SH-SY5Y (cell line): Measurements from ENCODE around the gene AAGAB.

Experiments
- GATA2 ChIP-seq: IDR thresholded peaks from 2 replicates; pipeline ENCODE4 v1.6.1; 2011; ENCODE audit warnings: mild to moderate bottlenecking, low read depth, low read length
- GATA3 ChIP-seq: IDR thresholded peaks from 2 replicates; pipeline ENCODE4 v1.6.1; 2011; ENCODE audit warnings: low read depth, mild to moderate bottlenecking, low read length, moderate library complexity

The AAGAB gene

DNA sequence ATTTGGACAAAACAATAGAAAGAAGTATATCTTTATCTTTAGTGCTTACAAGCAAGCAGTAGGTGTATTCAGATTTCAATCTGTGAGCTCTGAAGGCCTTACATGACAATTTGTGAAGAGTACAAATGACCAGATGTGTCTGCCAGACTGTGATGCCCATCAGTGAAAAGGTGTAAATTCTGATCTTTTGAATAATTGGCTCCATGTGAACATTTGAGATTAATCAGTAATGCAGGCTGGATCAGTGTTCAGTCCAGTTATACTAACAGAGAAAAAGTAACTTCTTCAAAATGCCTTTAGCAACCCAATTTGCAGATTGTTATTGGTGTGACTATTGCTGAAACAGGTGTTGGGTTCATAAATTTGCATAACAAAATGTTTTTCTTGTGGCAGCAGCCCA is 5.3 kb upstream of the AAGAB start:
- no peak for TF ChIP-seq GATA2
- TF ChIP-seq GATA3: no peak

DNA sequence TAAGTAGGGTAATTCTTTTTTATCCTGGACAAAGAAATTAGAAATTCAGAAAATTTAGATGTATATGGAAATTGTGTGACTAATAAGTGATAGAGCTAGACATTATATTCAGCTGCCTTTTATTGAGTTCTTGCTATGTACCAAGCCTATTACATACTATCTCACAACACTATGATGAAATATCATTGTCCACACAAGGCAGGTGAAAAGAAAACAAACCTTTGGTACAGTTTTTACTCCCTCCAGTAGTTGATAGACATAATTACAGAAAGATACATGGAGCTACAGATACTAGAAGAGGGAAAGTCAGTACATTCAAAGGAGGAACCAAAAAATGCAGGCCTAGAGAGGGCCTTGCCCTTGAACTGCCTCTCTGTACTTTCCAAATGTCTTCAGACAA is 4.9 kb upstream of the AAGAB start:
- TF ChIP-seq GATA2 (no peak), GATA3 (no peak)

DNA sequence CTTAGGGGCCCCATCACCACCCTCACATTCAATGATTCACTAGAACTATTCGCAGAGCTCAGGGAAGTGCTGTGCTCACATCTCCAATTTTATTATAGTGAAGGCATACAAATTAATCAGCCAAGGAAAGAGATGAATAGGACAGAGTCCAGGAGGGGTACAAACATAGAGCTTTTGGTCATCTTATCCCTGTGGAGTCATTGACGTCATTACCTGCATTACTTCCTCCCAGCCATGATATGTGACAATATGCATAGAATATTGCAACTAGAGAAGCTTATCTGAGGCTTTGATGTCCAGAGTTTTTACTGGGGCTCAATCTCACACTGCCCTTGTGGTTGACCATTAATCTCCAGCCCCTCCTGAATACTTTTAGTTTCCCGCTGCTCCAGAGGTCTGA is 1.6 kb upstream of the AAGAB start:
- TF ChIP-seq GATA2 (no peak), GATA3 (no peak)

DNA sequence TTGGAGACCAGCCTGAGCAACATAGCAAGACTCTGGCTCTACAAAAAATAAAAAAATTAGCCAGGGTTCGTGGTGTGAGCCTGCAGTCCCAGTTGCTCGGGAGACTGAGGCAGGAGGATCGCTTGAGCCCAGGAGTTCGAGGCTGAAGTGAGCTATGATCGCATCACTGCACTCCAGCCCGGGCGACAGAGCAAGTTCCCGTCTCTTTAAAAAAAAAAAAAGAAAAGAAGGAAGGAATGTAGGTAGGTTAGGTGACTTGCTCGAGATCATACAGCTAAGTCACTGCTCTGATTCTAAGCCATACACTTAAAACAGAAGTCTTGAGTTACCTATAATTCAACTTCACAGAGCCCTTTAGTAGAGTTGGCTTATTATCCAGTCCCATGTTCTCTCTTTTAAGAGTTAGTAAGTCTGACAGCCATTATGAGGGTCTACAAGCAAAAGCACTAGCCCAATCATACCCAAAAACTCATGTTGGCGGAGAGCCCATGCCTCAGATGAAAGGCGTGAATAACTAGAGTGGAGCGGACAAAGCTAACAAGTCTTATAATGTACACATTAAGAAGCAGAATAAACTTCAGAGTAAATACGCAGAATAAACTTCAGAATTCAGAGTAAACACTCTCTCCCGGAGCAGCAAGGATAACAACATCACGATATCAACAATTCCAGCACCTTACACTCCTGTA is 768 bp downstream of the AAGAB start:
- TF ChIP-seq GATA2 (no peak), GATA3 (no peak)

DNA sequence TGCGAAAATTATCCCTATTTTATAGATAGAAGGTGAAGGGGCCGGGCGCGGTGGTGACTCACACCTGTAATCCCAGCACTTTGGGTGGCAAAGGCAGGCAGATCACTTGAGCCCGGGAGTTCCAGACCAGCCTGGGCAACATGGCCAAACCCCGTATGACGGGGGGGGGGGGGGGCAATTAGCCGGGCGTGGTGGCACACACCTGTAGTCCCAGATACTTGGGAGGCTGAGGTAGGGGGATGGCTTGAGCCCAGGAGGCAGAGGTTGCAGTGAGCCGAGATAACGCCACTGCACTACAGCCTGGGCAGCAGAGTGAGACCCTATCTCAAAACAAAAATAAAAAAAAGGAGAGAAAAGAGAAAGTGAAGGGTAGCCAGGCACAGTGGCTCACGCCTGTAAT is 1.4 kb downstream of the AAGAB start:
- TF ChIP-seq GATA2: no peak

DNA sequence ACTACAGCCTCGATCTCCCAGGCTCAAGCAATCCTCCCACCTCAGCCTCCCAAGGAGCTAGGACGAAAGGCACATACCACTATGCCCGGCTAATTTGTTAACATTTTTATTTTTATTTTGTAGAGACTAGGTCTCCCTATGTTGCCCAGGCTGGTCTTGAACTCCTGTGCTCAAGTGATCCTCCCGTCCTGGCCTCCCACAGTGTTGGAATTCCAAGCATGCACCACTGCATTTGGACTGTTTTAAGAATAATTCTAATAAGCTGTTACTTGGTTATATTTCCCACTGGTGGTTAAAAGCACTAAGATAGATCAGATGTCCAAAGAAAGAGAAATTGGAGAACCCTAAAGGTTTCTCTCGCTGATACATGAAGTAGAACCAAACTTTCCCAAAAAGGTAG is 3.1 kb downstream of the AAGAB start:
- TF ChIP-seq GATA2: no peak
- no peak for TF ChIP-seq GATA3

DNA sequence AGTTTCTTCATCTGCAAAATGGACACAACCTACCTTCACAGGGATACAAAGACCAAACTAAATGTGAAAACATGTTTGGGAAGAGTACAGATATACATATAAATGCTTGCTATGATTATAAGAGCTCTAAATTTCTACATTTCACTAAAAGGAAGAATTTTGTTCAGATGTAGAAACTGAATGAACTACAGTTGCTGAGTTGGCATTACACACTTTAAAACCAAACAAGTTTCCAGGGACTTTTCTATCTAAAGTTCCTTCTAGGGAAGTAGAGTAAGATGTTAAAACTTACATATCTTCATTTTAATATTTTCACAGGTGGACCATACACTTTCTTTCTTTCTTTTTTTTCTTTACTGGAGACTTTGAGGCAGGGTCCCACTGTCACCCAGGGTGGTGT is 4.6 kb downstream of the AAGAB start:
- no peak for TF ChIP-seq GATA2
- no peak for TF ChIP-seq GATA3

DNA sequence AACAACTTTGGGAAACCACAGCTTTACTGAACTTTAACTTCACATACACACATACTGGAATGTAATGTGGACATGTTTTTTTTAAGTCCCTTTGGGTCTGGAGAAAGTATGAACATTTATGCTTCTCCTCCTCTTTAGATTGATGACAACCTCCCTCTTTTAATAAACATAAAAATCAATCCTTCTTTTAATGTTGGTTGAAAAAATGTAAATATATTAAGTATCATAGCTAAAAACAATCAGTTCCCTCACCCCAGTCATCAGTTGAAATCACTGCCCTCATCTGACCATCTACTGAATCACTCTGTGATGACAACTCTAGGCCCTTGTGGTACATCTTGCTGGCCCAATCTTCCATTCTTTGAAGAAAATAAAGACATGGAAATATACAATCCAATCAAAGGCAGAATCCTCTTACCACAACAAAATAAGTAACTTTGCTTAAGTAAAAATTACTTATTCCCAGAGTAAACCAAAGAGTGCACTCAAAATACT is 6.4 kb downstream of the AAGAB start:
- no peak for TF ChIP-seq GATA3
- TF ChIP-seq GATA2: no peak

DNA sequence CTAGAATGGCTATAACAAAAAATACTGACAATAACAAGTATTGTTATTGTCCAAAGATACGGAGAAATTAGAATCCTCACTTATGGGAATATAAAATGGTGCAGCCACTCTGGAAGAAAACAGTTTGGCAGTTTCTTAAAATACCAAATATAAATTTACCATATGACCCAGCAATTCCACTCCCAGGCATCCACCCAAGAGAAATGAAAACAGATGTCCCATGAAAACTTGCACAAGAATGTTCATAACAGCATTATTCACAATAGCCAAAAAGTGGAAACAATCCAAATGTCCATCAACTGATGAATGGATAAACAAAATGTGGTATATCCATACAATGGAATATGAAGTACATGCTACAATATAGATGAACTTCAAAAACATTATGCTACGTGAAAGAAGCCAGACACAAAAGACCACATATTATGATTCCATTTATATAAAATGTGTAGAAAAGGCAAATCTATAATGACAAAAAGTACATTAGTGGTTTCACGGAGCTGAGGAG is 9.4 kb downstream of the AAGAB start:
- TF ChIP-seq GATA2 (no peak), GATA3 (no peak)

DNA sequence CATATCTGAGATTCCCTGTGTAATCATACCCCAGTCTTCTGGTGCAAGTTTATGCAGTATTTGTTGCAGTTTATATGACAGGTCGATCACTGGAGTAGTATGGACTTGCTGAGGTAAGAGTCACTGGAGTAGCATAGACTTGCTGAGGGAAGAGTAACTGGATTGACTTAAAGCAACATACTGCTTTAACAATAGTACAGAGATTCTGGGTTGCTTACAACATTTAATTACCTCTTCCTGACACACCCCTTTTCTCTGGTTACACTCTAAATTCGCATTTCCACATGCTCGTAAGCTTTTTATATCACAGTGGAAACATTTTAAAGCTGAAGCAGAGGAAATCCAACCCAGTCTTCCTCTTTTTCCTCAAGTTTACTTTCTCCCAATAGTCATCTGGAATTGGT is 11.8 kb downstream of the AAGAB start:
- TF ChIP-seq GATA3 (no peak), GATA2 (no peak)

DNA sequence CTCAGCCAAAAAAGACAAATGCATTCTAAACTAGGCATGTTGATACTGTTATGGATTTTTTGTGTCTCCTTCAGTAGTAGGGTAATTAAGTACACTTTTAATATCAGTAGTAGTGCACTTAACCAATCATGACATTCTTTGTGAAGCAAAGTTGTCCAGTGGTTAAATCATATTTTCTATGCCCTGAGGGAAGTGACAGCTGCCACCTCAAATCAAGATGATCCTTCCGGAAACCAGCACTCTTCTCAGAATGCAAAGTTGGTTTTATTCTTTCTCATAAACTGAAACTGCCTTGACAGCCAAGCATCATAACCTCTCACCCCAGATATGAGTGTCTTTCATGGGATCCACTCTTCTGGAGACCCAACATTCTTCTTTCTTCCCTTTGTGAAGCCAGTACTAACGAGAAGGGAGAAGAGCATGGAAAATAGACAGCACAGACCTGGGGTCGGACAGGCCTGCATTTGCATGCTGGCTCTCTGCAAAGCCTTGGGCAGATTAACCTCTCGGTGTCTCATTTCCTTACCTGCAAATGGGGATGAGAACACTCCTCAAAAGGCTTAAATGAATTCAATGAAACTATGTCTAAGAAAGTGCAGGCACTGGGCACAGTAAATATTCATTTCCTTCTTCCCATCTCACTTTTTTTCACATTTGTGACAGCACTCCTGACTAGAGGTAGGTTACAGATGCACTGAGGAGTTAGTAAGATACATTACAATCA is 13.2 kb downstream of the AAGAB start:
- TF ChIP-seq GATA3 (no peak), GATA2 (no peak)

DNA sequence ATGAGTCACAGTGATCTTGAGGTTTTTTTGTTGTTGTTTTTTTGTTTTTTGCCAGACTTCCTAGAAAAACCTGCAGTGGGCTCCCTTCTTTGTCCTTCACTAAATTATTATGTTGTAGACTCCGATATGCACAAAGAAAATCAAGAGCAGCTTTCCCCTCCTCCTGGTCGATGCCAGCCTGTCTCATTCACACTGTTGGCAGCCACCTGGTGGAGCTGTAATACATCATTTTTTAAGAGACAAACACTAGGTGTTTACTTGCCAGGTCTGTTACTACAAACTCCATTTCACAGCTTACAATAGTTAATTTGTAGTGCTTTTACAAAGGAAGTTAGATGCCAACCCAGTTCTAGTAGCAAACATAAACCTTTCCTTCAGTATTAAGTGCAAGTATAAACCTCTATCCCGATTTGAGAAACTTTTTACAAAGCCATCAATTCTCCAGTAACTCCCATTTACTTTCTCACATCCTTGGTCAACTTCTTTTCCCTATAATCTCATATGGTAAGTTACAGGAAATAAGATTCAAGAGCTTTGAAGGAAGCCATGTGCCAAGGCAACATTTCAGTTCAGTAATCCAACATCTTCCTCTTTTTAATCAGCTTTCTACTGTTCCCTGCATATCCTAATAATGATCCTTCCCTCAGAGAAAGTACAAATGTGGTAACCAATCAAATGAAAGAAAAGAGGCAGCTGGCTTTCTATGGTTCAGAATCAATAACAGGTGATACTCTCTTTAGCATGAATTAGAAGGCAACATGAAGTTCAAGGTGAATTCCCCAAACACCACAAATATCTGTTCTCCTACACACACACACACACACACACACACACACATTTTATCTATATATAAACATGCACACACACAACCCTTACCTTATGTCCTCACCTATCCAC is 14.0 kb downstream of the AAGAB start:
- TF ChIP-seq GATA3: no peak
- no peak for TF ChIP-seq GATA2

DNA sequence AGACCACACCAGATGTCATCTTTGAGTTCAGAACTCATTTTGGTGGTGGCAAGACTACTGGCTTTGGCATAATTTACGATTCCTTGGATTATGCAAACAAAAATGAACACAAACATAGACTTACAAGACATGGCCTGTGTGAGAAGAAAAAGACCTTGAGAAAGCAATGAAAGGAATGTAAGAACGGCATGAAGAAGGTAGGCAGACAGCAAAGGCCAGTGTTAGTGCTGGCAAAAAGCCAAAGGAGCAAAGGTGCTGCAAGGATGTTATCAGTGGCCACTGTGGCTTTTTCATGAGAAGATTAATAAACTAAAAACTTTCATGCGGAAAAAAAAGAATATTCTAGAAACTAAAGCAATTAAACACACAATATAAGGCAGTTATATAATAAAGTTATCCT is 21.9 kb downstream of the AAGAB start:
- no peak for TF ChIP-seq GATA3
- no peak for TF ChIP-seq GATA2

DNA sequence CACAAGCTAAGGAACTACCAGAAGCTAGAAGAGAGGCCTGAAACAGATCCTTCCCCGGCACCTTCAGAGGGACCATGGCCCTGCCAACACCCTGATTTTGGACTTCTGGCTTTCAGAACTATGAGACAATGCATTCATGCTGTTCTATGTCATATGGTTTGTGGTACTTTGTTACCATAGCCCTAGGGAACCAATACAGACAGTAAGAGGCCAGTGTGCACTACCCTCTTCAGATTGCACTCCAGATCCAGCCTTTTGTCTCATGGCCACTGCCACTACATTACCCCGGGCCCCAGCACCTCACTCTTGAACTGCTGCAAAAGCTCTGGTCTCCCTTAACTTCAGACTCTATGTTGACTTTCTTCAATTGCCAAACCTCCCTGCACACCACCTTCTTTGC is 24.0 kb downstream of the AAGAB start:
- TF ChIP-seq GATA3 (no peak), GATA2 (no peak)
